Right atrium auricular region (tissue), 2 donors: Measurements from ENCODE around the gene FBXO4. TPM values are rescaled to one million over a fixed set of nuclear protein-coding genes. Genes with fewer than 3 reads are reported as not detected.

Source experiments
- DNase-seq: peaks from one replicate; pipeline ENCODE4 v3.0.0-alpha.2; 2019; ENCODE audit warnings: low spot score
- H3K27ac ChIP-seq, 2 donors: fragments of 200-600 bp; sonication (generic); 1 replicate in 1 of 2; 2 replicates in 1 of 2; pipeline ENCODE4 v1.5.1; 2016 to 2019
- H3K27me3 ChIP-seq, 2 donors: fragments of 200-600 bp; sonication (generic); one replicate each; pipeline versions ENCODE4 v1.5.1 to v1.6.0; 2017 to 2019
- H3K36me3 ChIP-seq: fragments of 200-600 bp; sonication (generic); one replicate; pipeline ENCODE4 v1.5.1; 2016
- H3K4me1 ChIP-seq, 2 donors: fragments of 200-600 bp; sonication (generic); one replicate each; pipeline versions ENCODE4 v1.5.1 to v1.6.0; 2017 to 2019
- H3K4me3 ChIP-seq, 2 donors: fragments of 200-600 bp; sonication (generic); 1 replicate in 1 of 2; 2 replicates in 1 of 2; pipeline ENCODE4 v1.5.1; 2017 to 2019; ENCODE audit warnings: mild to moderate bottlenecking in 1 of 2, moderate library complexity in 1 of 2
- H3K9me3 ChIP-seq, 2 donors: fragments of 200-600 bp; sonication (generic); one replicate each; pipeline ENCODE4 v1.5.1; 2019
- CTCF ChIP-seq, 2 donors: fragments of 200-600 bp; sonication (generic); IDR thresholded peaks; one replicate each; pipeline ENCODE4 v1.5.1; 2019; ENCODE audit warnings: antibody characterized with exemption in 2 of 2
- total RNA-seq, 2 donors: library from RNA; depleted of rRNA; stranded (reverse); fragments of >200 nt; gene quantifications; one replicate each; pipeline ENCODE4 v1.1.0, GENCODE V29; 2016

FBXO4 gene
- total RNA-seq, 2 donors from 2014 or later, result 2.8 to 5.4 TPM

- no peak for TF ChIP-seq CTCF (IDR thresholded peaks at IDR 0.05)
- H3K9me3 ChIP-seq, result peaks cover 0 to 37% of the 10 kb centered on the region in 2 donors
- DNase-seq, result no peak
Observed at GRCh38 chr5:41962491-41962890, 37.4 kb downstream of the FBXO4 start.

GRCh38 chr5:41966401-41967105 lies 41.5 kb downstream of the FBXO4 start:
- Histone ChIP-seq H3K27me3 (no peaks in the 10 kb centered on the region), H3K4me1 (no peaks in the 10 kb centered on the region), H3K36me3 (no peaks in the 10 kb centered on the region), H3K27ac (no peak overlapping the region), H3K9me3 (peaks cover 0 to 16% of the 10 kb centered on the region in 2 donors), H3K4me3 (no peak overlapping the region)
- TF ChIP-seq CTCF (IDR thresholded peaks at IDR 0.05), result no peak
- DNase-seq, result no peak

More at GRCh38 chr5:41962491-41962890, 37.4 kb downstream of the FBXO4 start:
- Histone ChIP-seq H3K27me3 (no peaks in the 10 kb centered on the region), H3K4me1 (no peaks in the 10 kb centered on the region), H3K27ac (no peak overlapping the region), H3K36me3 (no peaks in the 10 kb centered on the region), H3K4me3 (no peak overlapping the region)

- no peak overlapping the region for H3K27ac ChIP-seq
- H3K27me3 ChIP-seq, result no peaks in the 10 kb centered on the region
- no peak for DNase-seq
- no peak for TF ChIP-seq CTCF (IDR thresholded peaks at IDR 0.05)
- no peaks in the 10 kb centered on the region for H3K36me3 ChIP-seq
- H3K4me3 ChIP-seq, result no peak overlapping the region
- peaks cover 0 to 22% of the 10 kb centered on the region in 2 donors for H3K9me3 ChIP-seq
- no peaks in the 10 kb centered on the region for H3K4me1 ChIP-seq
Observed at GRCh38 chr5:41967401-41967800, 42.3 kb downstream of the FBXO4 start.

GRCh38 chr5:41968153-41968723 lies 43.2 kb downstream of the FBXO4 start:
- Histone ChIP-seq H3K36me3 (no peaks in the 10 kb centered on the region), H3K27me3 (no peaks in the 10 kb centered on the region), H3K27ac (no peak overlapping the region), H3K9me3 (peaks cover 0 to 21% of the 10 kb centered on the region in 2 donors), H3K4me3 (no peak overlapping the region), H3K4me1 (no peaks in the 10 kb centered on the region)
- DNase-seq, result no peak
- no peak for TF ChIP-seq CTCF (IDR thresholded peaks at IDR 0.05)

GRCh38 chr5:41973087-41973486 lies 48.0 kb downstream of the FBXO4 start:
- DNase-seq, result no peak
- Histone ChIP-seq H3K27me3 (no peaks in the 10 kb centered on the region), H3K4me3 (no peak overlapping the region), H3K27ac (no peak overlapping the region), H3K9me3 (peaks cover 0 to 21% of the 10 kb centered on the region in 2 donors), H3K36me3 (no peaks in the 10 kb centered on the region), H3K4me1 (no peaks in the 10 kb centered on the region)
- no peak for TF ChIP-seq CTCF (IDR thresholded peaks at IDR 0.05)
